IMR-90 (cell line): ENCODE data around the gene CD93. TPM values are rescaled to one million over a fixed set of nuclear protein-coding genes. Genes with fewer than 3 reads are reported as not detected.

ENCODE experiments used
- ATAC-seq: fragments of 200-7000 bp; cut with Tn5 transposase; 2 replicates; pipeline ENCODE4 v1.9.1; 2020; ENCODE audit warnings: low read depth, mild to moderate bottlenecking, moderate library complexity
- BruUV-seq: library from RNA; stranded (reverse); fragments of 400-500 nt; replicated peaks from 2 replicates; lab custom pipeline; 2021; lab: Mats Ljungman, UMichigan
- CTCF ChIA-PET: fragments of 300-600 bp; formaldehyde crosslinking; extraction: SDS; loops from one replicate; lab custom pipeline; 2021; ENCODE audit warnings: antibody characterized with exemption; lab: Yijun Ruan, JAX
- POLR2A ChIA-PET: fragments of 300-600 bp; sonication (Branson Sonifier 250); formaldehyde crosslinking; loops from one replicate; lab custom pipeline; 2022; ENCODE audit warnings: antibody characterized with exemption; ENCODE audit not compliant: unreplicated experiment; lab: Charles Lee
- DNase-seq: peaks from one replicate; pipeline ENCODE4 v3.0.0; 2013
- H2AFZ ChIP-seq: replicated peaks from 2 replicates; pipeline ENCODE3; 2013; ENCODE audit warnings: low read length, mild to moderate bottlenecking; ENCODE audit not compliant: poor library complexity
- H2AK5ac ChIP-seq: 2 replicates; pipeline ENCODE4 v1.6.1; 2013; ENCODE audit warnings: low read depth, low read length, inconsistent platforms
- H2AK9ac ChIP-seq: replicated peaks from 2 replicates; pipeline ENCODE3; 2013; ENCODE audit warnings: mild to moderate bottlenecking, low read depth, low read length, moderate library complexity; ENCODE audit not compliant: poor library complexity
- H2BK120ac ChIP-seq: 2 replicates; pipeline ENCODE4 v1.6.1; 2013; ENCODE audit warnings: low read depth, low read length, inconsistent platforms
- H2BK15ac ChIP-seq: 3 replicates; pipeline ENCODE4 v1.6.1; 2013; ENCODE audit warnings: low read depth, low read length, inconsistent platforms
- H2BK20ac ChIP-seq: 2 replicates; pipeline ENCODE4 v1.6.1; 2013; ENCODE audit warnings: low read depth, mild to moderate bottlenecking, inconsistent platforms, low read length, moderate library complexity
- H2BK5ac ChIP-seq: 2 replicates; pipeline ENCODE4 v1.6.1; 2013; ENCODE audit warnings: mild to moderate bottlenecking, low read depth, low read length, inconsistent platforms; ENCODE audit not compliant: poor library complexity, severe bottlenecking
- H3K14ac ChIP-seq: replicated peaks from 2 replicates; pipeline ENCODE4 v1.6.1; 2013; ENCODE audit warnings: low read depth, low read length, inconsistent platforms
- H3K18ac ChIP-seq: 2 replicates; pipeline ENCODE4 v1.6.1; 2013; ENCODE audit warnings: low read depth, low read length, control low read depth
- H3K23ac ChIP-seq: 2 replicates; pipeline ENCODE4 v1.6.1; 2013; ENCODE audit warnings: low read depth, low read length, inconsistent platforms
- H3K27ac ChIP-seq: 2 replicates; pipeline ENCODE4 v1.5.1; 2013; ENCODE audit warnings: mild to moderate bottlenecking, control low read depth, low read length; ENCODE audit not compliant: insufficient read depth
- H3K27me3 ChIP-seq: 2 replicates; pipeline ENCODE4 v1.6.1; 2013; ENCODE audit warnings: low read length; ENCODE audit not compliant: control insufficient read depth, insufficient read depth
- H3K36me3 ChIP-seq: 2 replicates; pipeline ENCODE4 v1.6.1; 2013; ENCODE audit warnings: low read length, mixed read lengths; ENCODE audit not compliant: control insufficient read depth, insufficient read depth
- H3K4ac ChIP-seq: 2 replicates; pipeline ENCODE4 v1.6.1; 2013; ENCODE audit warnings: low read depth, low read length, inconsistent platforms
- H3K4me1 ChIP-seq: 2 replicates; pipeline ENCODE4 v1.6.1; 2013; ENCODE audit warnings: low read length, mixed read lengths; ENCODE audit not compliant: control insufficient read depth, insufficient read depth
- H3K4me2 ChIP-seq: 2 replicates; pipeline ENCODE4 v1.6.1; 2013; ENCODE audit warnings: low read depth, mild to moderate bottlenecking, control low read depth, low read length, moderate library complexity
- H3K4me3 ChIP-seq: 2 replicates; pipeline ENCODE4 v1.5.1; 2013; ENCODE audit warnings: low read depth, mild to moderate bottlenecking, control low read depth, low read length, moderate library complexity; ENCODE audit not compliant: insufficient read depth
- H3K56ac ChIP-seq: 2 replicates; pipeline ENCODE4 v1.6.1; 2013; ENCODE audit warnings: low read length, inconsistent platforms; ENCODE audit not compliant: insufficient read depth; ENCODE audit errors: extremely low read depth
- H3K79me1 ChIP-seq, 2 experiments: 2 replicates each; pipeline ENCODE4 v1.6.1; 2013; ENCODE audit warnings: low read length in 2 of 2, inconsistent platforms in 1 of 2, low read depth in 1 of 2
- H3K9ac ChIP-seq: 2 replicates; pipeline ENCODE4 v1.6.1; 2013; ENCODE audit warnings: low read depth, low read length, control low read depth
- H3K9me1 ChIP-seq: 2 replicates; pipeline ENCODE4 v1.6.1; 2013; ENCODE audit warnings: low read length, inconsistent platforms; ENCODE audit not compliant: insufficient read depth
- H3K9me3 ChIP-seq: 2 replicates; pipeline ENCODE4 v1.6.1; 2013; ENCODE audit warnings: low read length; ENCODE audit not compliant: control insufficient read depth, insufficient read depth
- H4K20me1 ChIP-seq: 2 replicates; pipeline ENCODE4 v1.6.1; 2013; ENCODE audit warnings: low read length, inconsistent platforms; ENCODE audit not compliant: insufficient read depth
- H4K5ac ChIP-seq: 2 replicates; pipeline ENCODE4 v1.6.1; 2013; ENCODE audit warnings: mild to moderate bottlenecking, low read depth, low read length, control low read depth
- H4K8ac ChIP-seq, 2 experiments: 2 replicates each; pipeline ENCODE4 v1.6.1; 2013; ENCODE audit warnings: low read depth in 2 of 2, low read length in 2 of 2, control low read depth in 1 of 2, inconsistent platforms in 1 of 2
- H4K91ac ChIP-seq: 2 replicates; pipeline ENCODE4 v1.6.1; 2013; ENCODE audit warnings: low read depth, low read length, inconsistent platforms; ENCODE audit not compliant: insufficient read depth
- BHLHE40 ChIP-seq: fragments of 150-350 bp; IDR thresholded peaks from 2 replicates; pipeline ENCODE4 v1.6.1; 2016; ENCODE audit warnings: mild to moderate bottlenecking, low read depth, low read length
- CEBPB ChIP-seq: IDR thresholded peaks from 2 replicates; pipeline ENCODE4 v1.6.1; 2012; ENCODE audit warnings: low read depth, low read length, improper control_type of control experiment
- CHD1 ChIP-seq: IDR thresholded peaks from 2 replicates; pipeline ENCODE4 v1.6.1; 2012; ENCODE audit warnings: low read depth, low read length, improper control_type of control experiment
- FOS ChIP-seq: fragments of 150-350 bp; IDR thresholded peaks from 2 replicates; pipeline ENCODE4 v1.6.1; 2016; ENCODE audit warnings: low read depth, low read length
- MAFK ChIP-seq: IDR thresholded peaks from 2 replicates; pipeline ENCODE4 v1.6.1; 2012; ENCODE audit warnings: low read depth, low read length, improper control_type of control experiment
- MXI1 ChIP-seq: IDR thresholded peaks from 2 replicates; pipeline ENCODE4 v1.6.1; 2012; ENCODE audit warnings: low read depth, mild to moderate bottlenecking, low read length, moderate library complexity, borderline replicate concordance
- POLR2A ChIP-seq: IDR thresholded peaks from 2 replicates; pipeline ENCODE4 v1.6.1; 2012; ENCODE audit warnings: mild to moderate bottlenecking, low read depth, low read length
- RAD21 ChIP-seq: IDR thresholded peaks from 2 replicates; pipeline ENCODE4 v1.6.1; 2012; ENCODE audit warnings: low read length, improper control_type of control experiment
- RCOR1 ChIP-seq: IDR thresholded peaks from 2 replicates; pipeline ENCODE4 v1.6.1; 2012; ENCODE audit warnings: mild to moderate bottlenecking, low read length, improper control_type of control experiment; ENCODE audit not compliant: insufficient replicate concordance
- RFX5 ChIP-seq: IDR thresholded peaks from 2 replicates; pipeline ENCODE4 v1.8.0; 2012; ENCODE audit warnings: low read depth, mild to moderate bottlenecking, low read length, moderate library complexity
- SMC3 ChIP-seq: fragments of 150-350 bp; IDR thresholded peaks from 2 replicates; pipeline ENCODE4 v1.6.1; 2016; ENCODE audit warnings: low read depth, mild to moderate bottlenecking, antibody characterized with exemption, low read length, moderate library complexity
- WGBS, 2 experiments: methylation state at CpG; one replicate each; pipeline versions ENCODE4 v1.1.5 to v1.1.7; 2013; ENCODE audit warnings: missing lambda C conversion rate in 2 of 2; ENCODE audit not compliant: insufficient read length in 1 of 2; ENCODE audit errors: extremely low coverage in 2 of 2; 5-methylcytosine and 5-hydroxymethylcytosine counted together
- dilution Hi-C: fragments of 300-500 bp; cut with HindIII; formaldehyde crosslinking; loops from one replicate; pipeline ENCODE4 v1.14.3; 2018; ENCODE audit warnings: low sequenced_read_pairs; ENCODE audit not compliant: unreplicated experiment
- in situ Hi-C: fragments of 300-500 bp; cut with MboI; formaldehyde crosslinking; loops from 3 replicates; pipeline ENCODE4 v1.14.3; 2019; ENCODE audit warnings: low sequenced_read_pairs, inconsistent platforms, mixed read lengths
- intact Hi-C: fragments of 100-400 bp; cut with micrococcal nuclease; formaldehyde crosslinking; loops from 2 replicates; pipeline ENCODE4 v1.10.0; 2022
- polyA plus RNA-seq, 3 experiments: library from polyadenylated mRNA; depleted of rRNA; stranded (reverse); fragments of >200 nt; gene quantifications; 2 replicates each; pipeline ENCODE4 v1.2.3, GENCODE V29; 2012; ENCODE audit warnings: low replicate concordance in 1 of 3
- total RNA-seq: library from RNA; depleted of rRNA; stranded (reverse); fragments of >200 nt; gene quantifications from 2 replicates; pipeline ENCODE4 v1.2.3, GENCODE V29; 2012
- TF ChIP-seq, protein P1 (sequence below): conservative IDR thresholded peaks from 2 replicates; pipeline ENCODE4 v1.5.1; 2012; ENCODE audit warnings: mild to moderate bottlenecking, low read depth, low read length, improper control_type of control experiment
- TF ChIP-seq, protein P2 (sequence below): fragments of 150-350 bp; IDR thresholded peaks from 2 replicates; pipeline ENCODE4 v1.6.1; 2017; ENCODE audit warnings: mild to moderate bottlenecking, antibody characterized with exemption, low read length, low read depth
- TF ChIP-seq, protein P3 (sequence below): fragments of 150-350 bp; IDR thresholded peaks from 2 replicates; pipeline ENCODE4 v1.6.1; 2016; ENCODE audit warnings: low read depth, mild to moderate bottlenecking, low read length, moderate library complexity, borderline replicate concordance

Gene CD93
- total and polyA plus RNA-seq, 2 of the 4 experiments (the other 2 are of a cell fraction), result under 0.01 to 0.02 TPM

DNA sequence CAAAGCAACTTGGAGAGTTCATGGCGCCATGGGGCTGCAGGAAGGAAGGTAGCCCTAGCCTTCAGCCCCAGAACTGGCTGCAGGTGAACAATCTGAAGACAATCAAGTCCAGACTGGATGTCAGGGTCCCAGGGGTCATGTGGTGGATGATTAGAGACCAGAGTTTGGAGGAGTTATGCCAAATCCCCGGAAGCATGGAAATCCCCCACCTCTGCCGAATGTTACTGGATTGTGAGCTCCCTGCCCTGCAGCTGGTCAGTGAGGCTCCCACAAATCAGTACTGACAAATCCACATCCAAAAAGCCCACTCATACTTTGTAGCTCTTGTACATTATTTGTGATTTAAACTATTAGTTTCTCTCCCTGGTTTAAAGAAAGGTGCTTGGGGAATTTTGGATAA lies 21.3 kb upstream of the CD93 start:
- H3K9ac ChIP-seq, result no peak overlapping the region
- 100% methylated on average over 1 of the region's 3 CpGs; no CpG with 5 or more reads in 1 of the 2 experiments for WGBS, 2 experiments

More for the DNA sequence above, 21.3 kb upstream of the CD93 start:
- no peak for ATAC-seq
- Histone ChIP-seq H2AK9ac (no peak overlapping the region), H3K9me1 (no peaks in the 10 kb centered on the region), H2AK5ac (no peak overlapping the region), H3K27me3 (peaks cover 13% of the 10 kb centered on the region; the same call in 1 of the 2 replicates), H2AFZ (no peak overlapping the region), H3K27ac (no peak overlapping the region), H4K20me1 (no peaks in the 10 kb centered on the region), H3K36me3 (no peaks in the 10 kb centered on the region), H2BK5ac (no peak overlapping the region), H3K14ac (no peak overlapping the region), H3K18ac (no peak overlapping the region), H2BK20ac (no peak overlapping the region), H4K91ac (no peak overlapping the region), H2BK15ac (no peak overlapping the region), H3K56ac (no peak overlapping the region), H3K4me2 (no peak overlapping the region), H3K4me3 (no peak overlapping the region), H3K23ac (no peak overlapping the region), H2BK120ac (no peak overlapping the region), H3K4ac (no peak overlapping the region), H3K4me1 (peaks cover 5% of the 10 kb centered on the region; the same call in 1 of the 2 replicates), H4K5ac (no peak overlapping the region), H3K79me1 (no peaks in the 10 kb centered on the region), H3K9me3 (no peaks in the 10 kb centered on the region), H4K8ac (no peak overlapping the region)
- POLR2A ChIA-PET, result no interaction called here
- no peak for TF ChIP-seq FOS
- TF ChIP-seq POLR2A, result no peak
- no peak for TF ChIP-seq CEBPB
- no peak for TF ChIP-seq MXI1
- TF ChIP-seq RFX5, result no peak
- TF ChIP-seq RAD21, result no peak
- TF ChIP-seq CHD1, result no peak
- TF ChIP-seq MAFK, result no peak
- TF ChIP-seq, protein P1, sequence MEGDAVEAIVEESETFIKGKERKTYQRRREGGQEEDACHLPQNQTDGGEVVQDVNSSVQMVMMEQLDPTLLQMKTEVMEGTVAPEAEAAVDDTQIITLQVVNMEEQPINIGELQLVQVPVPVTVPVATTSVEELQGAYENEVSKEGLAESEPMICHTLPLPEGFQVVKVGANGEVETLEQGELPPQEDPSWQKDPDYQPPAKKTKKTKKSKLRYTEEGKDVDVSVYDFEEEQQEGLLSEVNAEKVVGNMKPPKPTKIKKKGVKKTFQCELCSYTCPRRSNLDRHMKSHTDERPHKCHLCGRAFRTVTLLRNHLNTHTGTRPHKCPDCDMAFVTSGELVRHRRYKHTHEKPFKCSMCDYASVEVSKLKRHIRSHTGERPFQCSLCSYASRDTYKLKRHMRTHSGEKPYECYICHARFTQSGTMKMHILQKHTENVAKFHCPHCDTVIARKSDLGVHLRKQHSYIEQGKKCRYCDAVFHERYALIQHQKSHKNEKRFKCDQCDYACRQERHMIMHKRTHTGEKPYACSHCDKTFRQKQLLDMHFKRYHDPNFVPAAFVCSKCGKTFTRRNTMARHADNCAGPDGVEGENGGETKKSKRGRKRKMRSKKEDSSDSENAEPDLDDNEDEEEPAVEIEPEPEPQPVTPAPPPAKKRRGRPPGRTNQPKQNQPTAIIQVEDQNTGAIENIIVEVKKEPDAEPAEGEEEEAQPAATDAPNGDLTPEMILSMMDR, result no peak
- TF ChIP-seq, protein P2, sequence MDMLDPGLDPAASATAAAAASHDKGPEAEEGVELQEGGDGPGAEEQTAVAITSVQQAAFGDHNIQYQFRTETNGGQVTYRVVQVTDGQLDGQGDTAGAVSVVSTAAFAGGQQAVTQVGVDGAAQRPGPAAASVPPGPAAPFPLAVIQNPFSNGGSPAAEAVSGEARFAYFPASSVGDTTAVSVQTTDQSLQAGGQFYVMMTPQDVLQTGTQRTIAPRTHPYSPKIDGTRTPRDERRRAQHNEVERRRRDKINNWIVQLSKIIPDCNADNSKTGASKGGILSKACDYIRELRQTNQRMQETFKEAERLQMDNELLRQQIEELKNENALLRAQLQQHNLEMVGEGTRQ, result no peak
- TF ChIP-seq SMC3, result no peak
- no peak for TF ChIP-seq RCOR1
- TF ChIP-seq, protein P3, sequence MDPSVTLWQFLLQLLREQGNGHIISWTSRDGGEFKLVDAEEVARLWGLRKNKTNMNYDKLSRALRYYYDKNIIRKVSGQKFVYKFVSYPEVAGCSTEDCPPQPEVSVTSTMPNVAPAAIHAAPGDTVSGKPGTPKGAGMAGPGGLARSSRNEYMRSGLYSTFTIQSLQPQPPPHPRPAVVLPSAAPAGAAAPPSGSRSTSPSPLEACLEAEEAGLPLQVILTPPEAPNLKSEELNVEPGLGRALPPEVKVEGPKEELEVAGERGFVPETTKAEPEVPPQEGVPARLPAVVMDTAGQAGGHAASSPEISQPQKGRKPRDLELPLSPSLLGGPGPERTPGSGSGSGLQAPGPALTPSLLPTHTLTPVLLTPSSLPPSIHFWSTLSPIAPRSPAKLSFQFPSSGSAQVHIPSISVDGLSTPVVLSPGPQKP, result no peak
- TF ChIP-seq BHLHE40, result no peak
- dilution Hi-C loops (no loop called here), in situ Hi-C loops (no loop called here), intact Hi-C loops (no loop called here)
- no TSS peak for BruUV-seq
- CTCF ChIA-PET, result no interaction called here
- no peak for DNase-seq
